Measurements from ENCODE around the gene HOXB9.

The HOXB9 gene

GRCh38 chr17:48644910-48645557, 18.9 kb upstream of the HOXB9 start:
- Histone ChIP-seq H3K4me1 (peaks cover 0 to 20% (median 14%) of the 10 kb centered on the region in 4 donors), H3K27me3 (peaks cover 0 to 94% of the 10 kb centered on the region in 2 donors), H3K27ac (no peak overlapping the region), H3K36me3 (no peaks in the 10 kb centered on the region), H3K4me3 (no peak overlapping the region), H3K9me3 (no peaks in the 10 kb centered on the region)
- intact Hi-C loops (cut with DNase I; ENCODE audit: low total_unique reads), result no loop called here
- no peak for DNase-seq
- no peak for TF ChIP-seq CTCF (IDR thresholded peaks at IDR 0.05)

GRCh38 chr17:48644159-48644558, 18.0 kb upstream of the HOXB9 start:
- no peak for DNase-seq
- no peak for TF ChIP-seq CTCF (IDR thresholded peaks at IDR 0.05)

GRCh38 chr17:48643697-48644012, 17.5 kb upstream of the HOXB9 start:
- H3K9me3 ChIP-seq, result no peaks in the 10 kb centered on the region

More at GRCh38 chr17:48644159-48644558, 18.0 kb upstream of the HOXB9 start:
- no peaks in the 10 kb centered on the region for H3K9me3 ChIP-seq
- no peaks in the 10 kb centered on the region for H3K36me3 ChIP-seq
- intact Hi-C loops (cut with DNase I; ENCODE audit: low total_unique reads), result no loop called here
- H3K4me1 ChIP-seq, result peaks cover 0 to 20% (median 14%) of the 10 kb centered on the region in 4 donors
- H3K27me3 ChIP-seq, result peaks cover 0 to 97% of the 10 kb centered on the region in 2 donors
- H3K4me3 ChIP-seq, result no peak overlapping the region
- H3K27ac ChIP-seq, result no peak overlapping the region

GRCh38 chr17:48642843-48643696, 16.9 kb upstream of the HOXB9 start:
- Histone ChIP-seq H3K4me3 (no peak overlapping the region), H3K4me1 (peaks cover 0 to 20% (median 14%) of the 10 kb centered on the region in 4 donors), H3K27ac (no peak overlapping the region), H3K36me3 (no peaks in the 10 kb centered on the region), H3K9me3 (no peaks in the 10 kb centered on the region), H3K27me3 (peaks cover 0 to 97% of the 10 kb centered on the region in 2 donors)
- TF ChIP-seq CTCF (IDR thresholded peaks at IDR 0.05), result no peak
- intact Hi-C loops (cut with DNase I; ENCODE audit: low total_unique reads), result no loop called here
- DNase-seq, result no peak

More at GRCh38 chr17:48643697-48644012, 17.5 kb upstream of the HOXB9 start:
- Histone ChIP-seq H3K36me3 (no peaks in the 10 kb centered on the region), H3K27me3 (peaks cover 0 to 97% of the 10 kb centered on the region in 2 donors), H3K4me3 (no peak overlapping the region), H3K27ac (no peak overlapping the region), H3K4me1 (peaks cover 0 to 20% (median 14%) of the 10 kb centered on the region in 4 donors)
- no peak for TF ChIP-seq CTCF (IDR thresholded peaks at IDR 0.05)
- intact Hi-C loops (cut with DNase I; ENCODE audit: low total_unique reads), result no loop called here
- no peak for DNase-seq

- Histone ChIP-seq H3K27ac (no peak overlapping the region), H3K9me3 (no peaks in the 10 kb centered on the region), H3K27me3 (peaks cover 0 to 97% of the 10 kb centered on the region in 2 donors), H3K36me3 (no peaks in the 10 kb centered on the region), H3K4me1 (peaks cover 0 to 14% (median 8%) of the 10 kb centered on the region in 4 donors), H3K4me3 (no peak overlapping the region)
- TF ChIP-seq CTCF (IDR thresholded peaks at IDR 0.05), result no peak
- DNase-seq, result no peak
- intact Hi-C loops (cut with DNase I; ENCODE audit: low total_unique reads), result no loop called here
Observed at GRCh38 chr17:48642059-48642842, 16.1 kb upstream of the HOXB9 start.

Data from tibial artery (tissue), 4 donors.